HepG2 (cell line): ENCODE results near the gene AGRN. TPM values are rescaled to one million over a fixed set of nuclear protein-coding genes. Genes with fewer than 3 reads are reported as not detected.
A peak's percentile ranks its signal among the peaks of the same experiment; 100 is the strongest.

Experiments used
- CBX1 ChIP-seq: IDR thresholded peaks from one replicate; pipeline ENCODE4 v1.6.1; 2016; ENCODE audit warnings: antibody characterized with exemption, low read depth
- CREB1 ChIP-seq, 2 experiments: fragments of 450-650 bp in 1 of 2; IDR thresholded peaks; 2 replicates each; pipeline ENCODE4 v1.6.1; 2016 to 2017; ENCODE audit warnings: control low read depth in 1 of 2, mild to moderate bottlenecking in 1 of 2, missing compliant biosample characterization in 1 of 2, missing genetic modification characterization in 1 of 2
- EEA1 ChIP-seq: sonication (generic); formaldehyde crosslinking; IDR thresholded peaks from 2 replicates; pipeline ENCODE4 v1.5.1; 2020; ENCODE audit warnings: mild to moderate bottlenecking, missing genetic modification reagents, borderline replicate concordance
- IRF9 ChIP-seq: sonication (generic); formaldehyde crosslinking; IDR thresholded peaks from 2 replicates; pipeline ENCODE4 v1.8.0; 2022; ENCODE audit warnings: missing genetic modification reagents, mild to moderate bottlenecking, borderline replicate concordance
- KAT2B ChIP-seq: fragments of 150-350 bp; IDR thresholded peaks from 2 replicates; pipeline ENCODE4 v1.6.1; 2014; ENCODE audit warnings: low read depth, low read length, borderline replicate concordance
- MXD1 ChIP-seq: sonication (generic); formaldehyde crosslinking; IDR thresholded peaks from 2 replicates; pipeline ENCODE4 v1.4.0; 2020; ENCODE audit warnings: mild to moderate bottlenecking, missing genetic modification reagents
- PAXIP1 ChIP-seq: sonication (generic); formaldehyde crosslinking; conservative IDR thresholded peaks from 2 replicates; pipeline ENCODE4 v1.4.0; 2020; ENCODE audit warnings: mild to moderate bottlenecking, missing genetic modification reagents, moderate library complexity
- ZNF609 ChIP-seq: sonication (generic); formaldehyde crosslinking; IDR thresholded peaks from 2 replicates; pipeline ENCODE4 v1.4.0; 2020; ENCODE audit warnings: mild to moderate bottlenecking, missing genetic modification reagents, borderline replicate concordance
- polyA plus RNA-seq, 8 experiments: library from polyadenylated mRNA; depleted of rRNA in 3 of 8; stranded (reverse) in 7 of 8; unstranded in 1 of 8; fragments of >200 nt; fragmentation: Illumina TruSeq in 4 of 8; extraction: Trizol in 4 of 8; gene quantifications; 2 replicates each; pipeline versions ENCODE4 v1.2.1 to v1.2.3, GENCODE V29; 2011 to 2016; ENCODE audit warnings: low read depth in 4 of 8, missing spikeins in 1 of 8, mixed read lengths in 1 of 8; ENCODE audit not compliant: insufficient read depth in 1 of 8
- total RNA-seq, 5 experiments: library from RNA; depleted of rRNA; stranded (reverse); fragments of >200 nt; fragmentation: Illumina TruSeq; extraction: Trizol; gene quantifications; 2 replicates each; pipeline ENCODE4 v1.2.3, GENCODE V29; 2016; ENCODE audit warnings: low read depth in 1 of 5
- TF ChIP-seq, protein P1 (sequence below): sonication (generic); formaldehyde crosslinking; IDR thresholded peaks from 2 replicates; pipeline ENCODE4 v1.5.0; 2020; ENCODE audit warnings: mild to moderate bottlenecking, missing genetic modification reagents
- TF ChIP-seq, protein P2 (sequence below): sonication (generic); formaldehyde crosslinking; IDR thresholded peaks from 2 replicates; pipeline ENCODE4 v1.4.0; 2020; ENCODE audit warnings: missing genetic modification reagents
- TF ChIP-seq, protein P3 (sequence below): sonication (generic); formaldehyde crosslinking; IDR thresholded peaks from 2 replicates; pipeline ENCODE4 v1.8.0; 2023; ENCODE audit warnings: mild to moderate bottlenecking, missing genetic modification reagents

The AGRN gene
- total and polyA plus RNA-seq, 2 of the 13 experiments (the other 11 are each of a cell fraction or from before 2014, with no cell fraction given), result 29.8 to 65.2 TPM

- TF ChIP-seq ZNF609 (CRISPR knock-in tag) (0 out of 2 replicates have a peak, but pooled peaks have one; percentile 20), KAT2B (no peak), CBX1 (no peak), MXD1 (CRISPR knock-in tag) (peak; percentile 70), PAXIP1 (CRISPR knock-in tag) (peak; percentile 25; the same call in 1 of the 2 replicates), CREB1 (IDR thresholded peaks at IDR 0.05) (no peak), CREB1 (CRISPR knock-in tag; IDR thresholded peaks at IDR 0.05) (peak; percentile 88), EEA1 (CRISPR knock-in tag) (no peak), IRF9 (CRISPR knock-in tag) (no peak; the same call in 1 of the 2 replicates)
- TF ChIP-seq, protein P1, sequence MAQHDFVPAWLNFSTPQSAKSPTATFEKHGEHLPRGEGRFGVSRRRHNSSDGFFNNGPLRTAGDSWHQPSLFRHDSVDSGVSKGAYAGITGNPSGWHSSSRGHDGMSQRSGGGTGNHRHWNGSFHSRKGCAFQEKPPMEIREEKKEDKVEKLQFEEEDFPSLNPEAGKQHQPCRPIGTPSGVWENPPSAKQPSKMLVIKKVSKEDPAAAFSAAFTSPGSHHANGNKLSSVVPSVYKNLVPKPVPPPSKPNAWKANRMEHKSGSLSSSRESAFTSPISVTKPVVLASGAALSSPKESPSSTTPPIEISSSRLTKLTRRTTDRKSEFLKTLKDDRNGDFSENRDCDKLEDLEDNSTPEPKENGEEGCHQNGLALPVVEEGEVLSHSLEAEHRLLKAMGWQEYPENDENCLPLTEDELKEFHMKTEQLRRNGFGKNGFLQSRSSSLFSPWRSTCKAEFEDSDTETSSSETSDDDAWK (CRISPR knock-in tag), result no peak
- TF ChIP-seq, protein P2, sequence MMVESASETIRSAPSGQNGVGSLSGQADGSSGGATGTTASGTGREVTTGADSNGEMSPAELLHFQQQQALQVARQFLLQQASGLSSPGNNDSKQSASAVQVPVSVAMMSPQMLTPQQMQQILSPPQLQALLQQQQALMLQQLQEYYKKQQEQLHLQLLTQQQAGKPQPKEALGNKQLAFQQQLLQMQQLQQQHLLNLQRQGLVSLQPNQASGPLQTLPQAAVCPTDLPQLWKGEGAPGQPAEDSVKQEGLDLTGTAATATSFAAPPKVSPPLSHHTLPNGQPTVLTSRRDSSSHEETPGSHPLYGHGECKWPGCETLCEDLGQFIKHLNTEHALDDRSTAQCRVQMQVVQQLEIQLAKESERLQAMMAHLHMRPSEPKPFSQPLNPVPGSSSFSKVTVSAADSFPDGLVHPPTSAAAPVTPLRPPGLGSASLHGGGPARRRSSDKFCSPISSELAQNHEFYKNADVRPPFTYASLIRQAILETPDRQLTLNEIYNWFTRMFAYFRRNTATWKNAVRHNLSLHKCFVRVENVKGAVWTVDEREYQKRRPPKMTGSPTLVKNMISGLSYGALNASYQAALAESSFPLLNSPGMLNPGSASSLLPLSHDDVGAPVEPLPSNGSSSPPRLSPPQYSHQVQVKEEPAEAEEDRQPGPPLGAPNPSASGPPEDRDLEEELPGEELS, result no peak
- TF ChIP-seq, protein P3, sequence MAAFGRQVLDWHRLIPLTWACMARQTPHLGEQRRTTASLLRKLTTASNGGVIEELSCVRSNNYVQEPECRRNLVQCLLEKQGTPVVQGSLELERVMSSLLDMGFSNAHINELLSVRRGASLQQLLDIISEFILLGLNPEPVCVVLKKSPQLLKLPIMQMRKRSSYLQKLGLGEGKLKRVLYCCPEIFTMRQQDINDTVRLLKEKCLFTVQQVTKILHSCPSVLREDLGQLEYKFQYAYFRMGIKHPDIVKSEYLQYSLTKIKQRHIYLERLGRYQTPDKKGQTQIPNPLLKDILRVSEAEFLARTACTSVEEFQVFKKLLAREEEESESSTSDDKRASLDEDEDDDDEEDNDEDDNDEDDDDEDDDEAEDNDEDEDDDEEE, result peak; percentile 71; the same call in 1 of the 2 replicates
Measured at GRCh38 chr1:1013105-1013921, 6.6 kb upstream of the AGRN start, which contains the start of gene ISG15 (continued).
